Astrocyte (in vitro differentiated cells and primary cell): Measurements from ENCODE around the gene DLK1.

Experiments
- EZH2 ChIP-seq: IDR thresholded peaks from 2 replicates; pipeline ENCODE4 v1.6.1; 2012; ENCODE audit warnings: mild to moderate bottlenecking, low read length, inconsistent platforms; ENCODE audit not compliant: insufficient read depth
- TF ChIP-seq, protein P1 (sequence below): IDR thresholded peaks from 2 replicates; pipeline ENCODE4 v1.5.1; 2011; ENCODE audit warnings: low read depth, mild to moderate bottlenecking, inconsistent platforms, low read length, moderate library complexity; ENCODE audit not compliant: insufficient read depth

DNA sequence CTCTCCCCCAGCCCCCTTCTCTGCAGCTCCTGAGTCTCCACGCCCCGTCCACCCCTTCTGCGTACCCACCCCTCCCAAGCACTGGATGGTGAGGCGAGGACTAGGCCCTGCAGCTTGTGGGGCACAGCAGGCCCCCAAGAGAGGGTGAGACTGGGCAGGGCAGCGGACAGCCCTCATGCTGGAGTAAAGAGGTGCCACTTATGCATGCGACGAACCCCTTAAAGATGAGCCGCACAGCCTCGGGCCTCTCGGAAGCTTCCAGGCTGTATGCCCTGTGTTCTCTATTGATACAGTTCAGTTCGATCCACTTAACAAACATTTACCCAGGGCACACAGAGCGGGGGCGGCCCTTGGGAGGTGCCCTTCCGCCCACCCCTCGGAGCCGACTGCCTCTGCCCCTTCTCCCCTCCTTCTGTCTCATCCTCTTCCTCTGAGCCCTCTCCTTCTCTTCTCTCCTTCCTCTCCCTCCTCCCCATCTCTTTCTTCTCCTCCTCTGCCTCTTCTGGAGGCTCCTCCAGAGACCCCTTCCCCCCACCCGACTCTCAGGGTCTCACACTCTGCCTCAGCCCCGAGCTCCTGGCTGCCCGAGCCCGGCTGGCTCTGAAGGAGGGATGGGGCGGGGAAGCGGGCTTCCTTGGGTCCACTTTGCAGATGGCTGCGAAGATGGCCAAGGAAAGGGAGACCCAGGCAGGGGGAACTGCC is 32.7 kb upstream of the DLK1 start:
- TF ChIP-seq, protein P1, sequence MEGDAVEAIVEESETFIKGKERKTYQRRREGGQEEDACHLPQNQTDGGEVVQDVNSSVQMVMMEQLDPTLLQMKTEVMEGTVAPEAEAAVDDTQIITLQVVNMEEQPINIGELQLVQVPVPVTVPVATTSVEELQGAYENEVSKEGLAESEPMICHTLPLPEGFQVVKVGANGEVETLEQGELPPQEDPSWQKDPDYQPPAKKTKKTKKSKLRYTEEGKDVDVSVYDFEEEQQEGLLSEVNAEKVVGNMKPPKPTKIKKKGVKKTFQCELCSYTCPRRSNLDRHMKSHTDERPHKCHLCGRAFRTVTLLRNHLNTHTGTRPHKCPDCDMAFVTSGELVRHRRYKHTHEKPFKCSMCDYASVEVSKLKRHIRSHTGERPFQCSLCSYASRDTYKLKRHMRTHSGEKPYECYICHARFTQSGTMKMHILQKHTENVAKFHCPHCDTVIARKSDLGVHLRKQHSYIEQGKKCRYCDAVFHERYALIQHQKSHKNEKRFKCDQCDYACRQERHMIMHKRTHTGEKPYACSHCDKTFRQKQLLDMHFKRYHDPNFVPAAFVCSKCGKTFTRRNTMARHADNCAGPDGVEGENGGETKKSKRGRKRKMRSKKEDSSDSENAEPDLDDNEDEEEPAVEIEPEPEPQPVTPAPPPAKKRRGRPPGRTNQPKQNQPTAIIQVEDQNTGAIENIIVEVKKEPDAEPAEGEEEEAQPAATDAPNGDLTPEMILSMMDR: no peak
- no peak for TF ChIP-seq EZH2
